PC-3 (cell line): ENCODE results near the gene SPACA5. TPM values are rescaled to one million over a fixed set of nuclear protein-coding genes. Genes with fewer than 3 reads are reported as not detected.
"Not testable (repeated sequence)": the region's sequence is repeated elsewhere in the genome, so short reads cannot be mapped to it uniquely, and the experiment has no call there.

ENCODE experiments used
- ATAC-seq: fragments of 200-7000 bp; cut with Tn5 transposase; 2 replicates; pipeline ENCODE4 v1.9.1; 2020; ENCODE audit warnings: mild to moderate bottlenecking, moderate library complexity
- BruUV-seq: library from RNA; stranded (reverse); fragments of 400-500 nt; replicated peaks from 2 replicates; lab custom pipeline; 2021; lab: Mats Ljungman, UMichigan
- CTCF ChIA-PET: fragments of 300-600 bp; sonication (Branson Sonifier 250); formaldehyde crosslinking; loops from one replicate; lab custom pipeline; 2022; ENCODE audit warnings: antibody characterized with exemption; lab: Charles Lee
- POLR2A ChIA-PET: fragments of 300-600 bp; sonication (Branson Sonifier 250); formaldehyde crosslinking; loops from one replicate; lab custom pipeline; 2022; ENCODE audit warnings: antibody characterized with exemption; ENCODE audit not compliant: unreplicated experiment; lab: Charles Lee
- DNase-seq: peaks from one replicate; pipeline ENCODE4 v3.0.0-alpha.2; 2015
- H2AFZ ChIP-seq: fragments of 300-600 bp; sonication (generic); 2 replicates; pipeline ENCODE4 v1.6.0; 2016; ENCODE audit warnings: antibody characterized with exemption, low read length
- H3F3A ChIP-seq: fragments of 300-600 bp; sonication (generic); one replicate; pipeline ENCODE4 v1.6.0; 2017; ENCODE audit warnings: antibody characterized with exemption, low read length, control low read depth, mild to moderate bottlenecking; ENCODE audit not compliant: unreplicated experiment
- H3K27ac ChIP-seq: fragments of 300-600 bp; sonication (generic); 2 replicates; pipeline ENCODE4 v1.5.1; 2016; ENCODE audit warnings: mild to moderate bottlenecking, low read length
- H3K27me3 ChIP-seq: fragments of 300-600 bp; sonication (generic); 2 replicates; pipeline ENCODE4 v1.6.1; 2016; ENCODE audit warnings: low read length, mixed read lengths
- H3K36me3 ChIP-seq: fragments of 300-600 bp; sonication (generic); 2 replicates; pipeline ENCODE4 v1.6.1; 2016; ENCODE audit warnings: low read depth, mixed run types, low read length, mixed read lengths
- H3K4me1 ChIP-seq: fragments of 300-600 bp; sonication (generic); 2 replicates; pipeline ENCODE4 v1.5.1; 2016; ENCODE audit warnings: low read length; ENCODE audit not compliant: insufficient read depth
- H3K4me2 ChIP-seq: fragments of 300-600 bp; sonication (generic); 2 replicates; pipeline ENCODE4 v1.6.0; 2016; ENCODE audit warnings: low read length
- H3K4me3 ChIP-seq: fragments of 300-600 bp; sonication (generic); 2 replicates; pipeline ENCODE4 v1.5.1; 2016; ENCODE audit warnings: mild to moderate bottlenecking, low read length, mixed read lengths
- H3K79me2 ChIP-seq: fragments of 300-600 bp; sonication (generic); 2 replicates; pipeline ENCODE4 v1.6.1; 2017; ENCODE audit warnings: low read length, mixed read lengths
- H3K9ac ChIP-seq: fragments of 300-600 bp; sonication (generic); 2 replicates; pipeline ENCODE4 v1.6.0; 2016; ENCODE audit warnings: mild to moderate bottlenecking, low read length
- H3K9me2 ChIP-seq: fragments of 300-600 bp; sonication (generic); replicated peaks from 2 replicates; pipeline ENCODE4 v1.6.1; 2016; ENCODE audit warnings: mixed run types, low read length, mixed read lengths
- H3K9me3 ChIP-seq: fragments of 300-600 bp; sonication (generic); 2 replicates; pipeline ENCODE4 v1.6.1; 2016; ENCODE audit warnings: low read length, mixed read lengths
- H4K20me1 ChIP-seq: fragments of 300-600 bp; sonication (generic); 2 replicates; pipeline ENCODE4 v1.6.1; 2016; ENCODE audit warnings: low read length, mixed read lengths
- CTCF ChIP-seq: fragments of 300-600 bp; sonication (generic); conservative IDR thresholded peaks from 2 replicates; pipeline ENCODE4 v1.5.1; 2017; ENCODE audit warnings: antibody characterized with exemption, low read depth, mild to moderate bottlenecking, low read length
- EZH2 ChIP-seq: fragments of 300-600 bp; sonication (generic); IDR thresholded peaks from one replicate; pipeline ENCODE4 v1.6.1; 2017; ENCODE audit warnings: antibody characterized with exemption, mild to moderate bottlenecking, low read length; ENCODE audit not compliant: unreplicated experiment
- EZH2phosphoT487 ChIP-seq: fragments of 300-600 bp; sonication (generic); IDR thresholded peaks from 2 replicates; pipeline ENCODE4 v1.6.1; 2018; ENCODE audit warnings: mild to moderate bottlenecking, antibody characterized with exemption, low read length, borderline replicate concordance
- intact Hi-C: fragments of 100-400 bp; cut with micrococcal nuclease; formaldehyde crosslinking; loops from 2 replicates; pipeline ENCODE4 v1.9.0; 2023
- total RNA-seq: library from RNA; depleted of rRNA; stranded (reverse); fragments of >200 nt; gene quantifications from 2 replicates; pipeline ENCODE4 v1.2.3, GENCODE V29; 2014

The SPACA5 gene
- total RNA-seq, 1 experiment from 2014 or later = not detected

- DNase-seq = peak; percentile 80
- no peak overlapping the region for H3K27ac ChIP-seq
- H3K27me3 ChIP-seq = no peaks in the 10 kb centered on the region
- no peaks in the 10 kb centered on the region for H3K9me3 ChIP-seq
- H3K9ac ChIP-seq = no peak overlapping the region
- H4K20me1 ChIP-seq = no peaks in the 10 kb centered on the region
- CTCF ChIA-PET = no interaction called here
- H3F3A ChIP-seq = no peaks in the 10 kb centered on the region
- H3K4me3 ChIP-seq = no peak overlapping the region
- no peaks in the 10 kb centered on the region for H3K9me2 ChIP-seq
- BruUV-seq = no TSS peak
- TF ChIP-seq EZH2 = no peak
- TF ChIP-seq EZH2phosphoT487 = no peak
- peak; percentile 80 for TF ChIP-seq CTCF
- H2AFZ ChIP-seq = no peak overlapping the region
- H3K36me3 ChIP-seq = no peaks in the 10 kb centered on the region
- intact Hi-C loops = loop anchor here (5.0 to 10.0 kb wide), 2 partner anchors 68 to 371 kb away; partner anchors contain the start of genes ELK1 and UXT
- no peaks in the 10 kb centered on the region for H3K79me2 ChIP-seq
- ATAC-seq = peak; percentile 49
- H3K4me1 ChIP-seq = no peaks in the 10 kb centered on the region
- H3K4me2 ChIP-seq = no peak overlapping the region
- POLR2A ChIA-PET = no interaction called here
Measured at GRCh38 chrX:48025561-48025960, 18.8 kb downstream of the SPACA5 start.

- ATAC-seq, POLR2A ChIA-PET, H3K27me3 ChIP-seq, H3K4me3 ChIP-seq, CTCF ChIA-PET, H3K79me2 ChIP-seq, BruUV-seq, H3K36me3 ChIP-seq, H3K9me2 ChIP-seq, H3K4me2 ChIP-seq, H3K9me3 ChIP-seq, DNase-seq, H3K4me1 ChIP-seq, H3F3A ChIP-seq, H4K20me1 ChIP-seq, H3K9ac ChIP-seq, H3K27ac ChIP-seq, H2AFZ ChIP-seq: not testable (repeated sequence)
- intact Hi-C loops = loop anchor here (5.0 to 10.0 kb wide), 2 partner anchors 70 to 373 kb away; partner anchors contain the start of genes ELK1 and UXT
Measured at GRCh38 chrX:48027545-48027944, 20.8 kb downstream of the SPACA5 start.

- H3K36me3 ChIP-seq = no peaks in the 10 kb centered on the region
- no peak overlapping the region for H3K9ac ChIP-seq
- DNase-seq = no peak
- H3K4me1 ChIP-seq = no peaks in the 10 kb centered on the region
- intact Hi-C loops = loop anchor here (5.0 to 10.0 kb wide), 2 partner anchors 71 to 373 kb away; partner anchors contain the start of genes ELK1 and UXT
- no peaks in the 10 kb centered on the region for H4K20me1 ChIP-seq
- CTCF ChIA-PET = no interaction called here
- H3K9me2 ChIP-seq = no peaks in the 10 kb centered on the region
- ATAC-seq = no peak
- H3F3A ChIP-seq = no peaks in the 10 kb centered on the region
- H3K27ac ChIP-seq = no peak overlapping the region
- no peak overlapping the region for H3K4me3 ChIP-seq
- no peak overlapping the region for H3K4me2 ChIP-seq
- H3K9me3 ChIP-seq = no peaks in the 10 kb centered on the region
- TF ChIP-seq EZH2phosphoT487 (no peak), CTCF (no peak), EZH2 (no peak)
- BruUV-seq = no TSS peak
- POLR2A ChIA-PET = no interaction called here
- H3K79me2 ChIP-seq = no peaks in the 10 kb centered on the region
- no peak overlapping the region for H2AFZ ChIP-seq
- no peaks in the 10 kb centered on the region for H3K27me3 ChIP-seq
Measured at GRCh38 chrX:48028091-48028490, 21.3 kb downstream of the SPACA5 start.
